A673 (cell line): ENCODE results near the gene IZUMO2. TPM values are rescaled to one million over a fixed set of nuclear protein-coding genes. Genes with fewer than 3 reads are reported as not detected.

Source experiments
- BruUV-seq: library from RNA; stranded (reverse); fragments of 400-500 nt; replicated peaks from 2 replicates; lab custom pipeline; 2021; lab: Mats Ljungman, UMichigan
- CTCF ChIA-PET: fragments of 300-600 bp; sonication (Branson Sonifier 250); formaldehyde crosslinking; loops from one replicate; lab custom pipeline; 2022; ENCODE audit warnings: antibody characterized with exemption; lab: Charles Lee
- POLR2A ChIA-PET: fragments of 300-600 bp; sonication (Branson Sonifier 250); formaldehyde crosslinking; loops from one replicate; lab custom pipeline; 2022; ENCODE audit warnings: antibody characterized with exemption; ENCODE audit not compliant: low non-redundant PET; lab: Charles Lee
- DNase-seq: peaks from one replicate; pipeline ENCODE4 v3.0.0-alpha.2; 2015; ENCODE audit warnings: low spot score
- H3K27ac ChIP-seq: fragments of 200-600 bp; sonication (generic); 2 replicates; pipeline ENCODE4 v1.5.1; 2016; ENCODE audit warnings: mixed run types, low read depth, mild to moderate bottlenecking, mixed read lengths, antibody characterized with exemption, low read length; ENCODE audit not compliant: poor library complexity, severe bottlenecking
- H3K27me3 ChIP-seq: fragments of 200-600 bp; sonication (generic); replicated peaks from 2 replicates; pipeline ENCODE4 v1.6.1; 2017; ENCODE audit warnings: mixed run types, low read depth, mild to moderate bottlenecking, mixed read lengths, antibody characterized with exemption, low read length; ENCODE audit not compliant: insufficient read depth, poor library complexity
- H3K36me3 ChIP-seq: fragments of 200-600 bp; sonication (generic); 2 replicates; pipeline ENCODE4 v1.6.1; 2016; ENCODE audit warnings: mixed run types, mild to moderate bottlenecking, mixed read lengths, antibody characterized with exemption, low read length; ENCODE audit not compliant: insufficient read depth, poor library complexity, severe bottlenecking
- H3K4me1 ChIP-seq: fragments of 200-600 bp; sonication (generic); 2 replicates; pipeline ENCODE4 v1.6.1; 2017; ENCODE audit warnings: mixed run types, mild to moderate bottlenecking, mixed read lengths, antibody characterized with exemption, low read length; ENCODE audit not compliant: insufficient read depth, poor library complexity, severe bottlenecking
- H3K4me3 ChIP-seq: fragments of 200-600 bp; sonication (generic); 2 replicates; pipeline ENCODE4 v1.5.1; 2016; ENCODE audit warnings: low read depth, mixed run types, mild to moderate bottlenecking, mixed read lengths, low read length; ENCODE audit not compliant: poor library complexity, severe bottlenecking
- H3K9me3 ChIP-seq: fragments of 200-600 bp; sonication (generic); 2 replicates; pipeline ENCODE4 v1.6.1; 2016; ENCODE audit warnings: mixed run types, low read depth, mild to moderate bottlenecking, mixed read lengths, antibody characterized with exemption, low read length; ENCODE audit not compliant: poor library complexity, severe bottlenecking
- CTCF ChIP-seq: fragments of 300-800, 200-600 bp; sonication (generic); conservative IDR thresholded peaks from 2 replicates; pipeline ENCODE4 v1.5.1; 2017; ENCODE audit warnings: low read depth, mild to moderate bottlenecking, antibody characterized with exemption, low read length, moderate library complexity, mixed read lengths
- EZH2 ChIP-seq: fragments of 200-600 bp; sonication (generic); IDR thresholded peaks from 2 replicates; pipeline ENCODE4 v1.6.1; 2017; ENCODE audit warnings: borderline replicate concordance, low read depth, mild to moderate bottlenecking, mixed read lengths, antibody characterized with exemption, low read length; ENCODE audit not compliant: poor library complexity, severe bottlenecking
- intact Hi-C: fragments of 100-400 bp; cut with micrococcal nuclease; formaldehyde crosslinking; loops from one replicate; pipeline ENCODE4 v1.10.0; 2022; ENCODE audit not compliant: unreplicated experiment
- total RNA-seq: library from RNA; stranded (reverse); gene quantifications from 2 replicates; pipeline ENCODE4 v1.2.3, GENCODE V29; 2021

Gene IZUMO2
- total RNA-seq, 1 experiment from 2014 or later, result not detected

GRCh38 chr19:50207730-50208129, 44.6 kb upstream of the IZUMO2 start:
- no peak overlapping the region for H3K4me3 ChIP-seq
- no peaks in the 10 kb centered on the region for H3K4me1 ChIP-seq
- peaks cover 30% of the 10 kb centered on the region for H3K27me3 ChIP-seq
- TF ChIP-seq EZH2 (no peak), CTCF (no peak)
- no TSS peak for BruUV-seq
- intact Hi-C loops, result no loop called here
- no peak overlapping the region for H3K27ac ChIP-seq
- ChIA-PET CTCF (no interaction called here), POLR2A (no interaction called here)
- H3K36me3 ChIP-seq, result no peaks in the 10 kb centered on the region
- no peaks in the 10 kb centered on the region for H3K9me3 ChIP-seq
- no peak for DNase-seq

GRCh38 chr19:50206191-50206590, 43.1 kb upstream of the IZUMO2 start:
- DNase-seq, result no peak
- H3K27me3 ChIP-seq, result peaks cover 37% of the 10 kb centered on the region
- intact Hi-C loops, result no loop called here
- TF ChIP-seq EZH2 (no peak), CTCF (no peak)
- H3K4me1 ChIP-seq, result no peaks in the 10 kb centered on the region
- H3K4me3 ChIP-seq, result no peak overlapping the region
- ChIA-PET POLR2A (no interaction called here), CTCF (no interaction called here)
- no TSS peak for BruUV-seq
- H3K27ac ChIP-seq, result no peak overlapping the region
- H3K36me3 ChIP-seq, result no peaks in the 10 kb centered on the region
- no peaks in the 10 kb centered on the region for H3K9me3 ChIP-seq

GRCh38 chr19:50205681-50206138, 42.6 kb upstream of the IZUMO2 start:
- BruUV-seq, result no TSS peak
- Histone ChIP-seq H3K27ac (no peak overlapping the region), H3K4me3 (no peak overlapping the region), H3K4me1 (no peaks in the 10 kb centered on the region), H3K9me3 (no peaks in the 10 kb centered on the region), H3K36me3 (no peaks in the 10 kb centered on the region), H3K27me3 (peaks cover 37% of the 10 kb centered on the region)
- CTCF ChIA-PET, result no interaction called here
- POLR2A ChIA-PET, result no interaction called here
- intact Hi-C loops, result no loop called here
- DNase-seq, result no peak
- TF ChIP-seq EZH2 (no peak), CTCF (no peak)
